22Rv1 (cell line): ENCODE data around the gene CDCA5.

ENCODE experiments used
- CTCF ChIP-seq: fragments of 450-650 bp; IDR thresholded peaks from 2 replicates; pipeline ENCODE4 v1.5.1; 2017; ENCODE audit warnings: mild to moderate bottlenecking
- ZFX ChIP-seq: fragments of 450-650 bp; IDR thresholded peaks from 2 replicates; pipeline ENCODE4 v1.6.1; 2017; ENCODE audit warnings: antibody characterized with exemption, borderline replicate concordance

DNA sequence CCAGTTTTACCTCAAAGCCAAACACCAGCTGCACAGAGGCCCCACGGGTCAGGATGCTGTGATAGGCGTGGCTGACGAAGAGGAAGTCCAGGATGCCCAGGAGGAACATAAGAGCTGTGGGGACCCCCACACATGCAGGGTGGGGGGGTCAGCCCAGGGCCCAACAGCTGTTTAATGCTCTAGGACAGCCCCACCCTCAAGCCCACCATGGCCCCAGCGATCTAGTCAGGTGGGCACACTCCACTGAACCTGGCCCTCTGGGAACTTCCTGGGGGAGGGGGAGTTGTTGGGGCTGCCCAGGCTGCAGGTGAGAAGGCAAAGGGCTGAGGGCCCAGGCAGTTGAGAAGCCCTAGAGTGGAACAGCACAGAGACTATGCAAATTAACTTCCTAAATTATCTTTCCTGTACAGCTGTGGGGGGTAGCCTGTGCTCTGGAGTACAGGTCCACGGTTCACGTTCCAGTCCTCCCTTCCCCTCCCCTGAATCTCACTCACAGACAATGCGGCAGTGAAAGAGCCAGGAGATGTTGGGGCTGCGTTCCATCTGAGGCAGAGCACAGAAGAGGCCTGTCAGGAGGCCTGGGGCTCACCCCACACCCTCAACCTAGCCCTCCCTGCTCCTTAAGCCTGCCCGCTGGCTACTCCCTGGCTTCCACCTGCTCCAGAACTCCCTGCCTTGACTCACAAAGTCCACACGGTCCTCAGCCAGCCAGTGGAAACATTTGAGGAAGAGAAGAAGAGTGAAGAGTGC is 48.6 kb upstream of the CDCA5 start:
- TF ChIP-seq CTCF: no peak
- TF ChIP-seq ZFX: no peak
